Osteoblast (primary cell): ENCODE results near the gene RIPK1. TPM values are rescaled to one million over a fixed set of nuclear protein-coding genes. Genes with fewer than 3 reads are reported as not detected.

Experiments
- DNase-seq: peaks from one replicate; pipeline ENCODE4 v3.0.0; 2011; ENCODE audit warnings: low spot score, mixed read lengths; ENCODE audit not compliant: insufficient read length; ENCODE audit errors: missing footprints
- H2AFZ ChIP-seq: 2 replicates; pipeline ENCODE4 v1.6.0; 2011; ENCODE audit warnings: mild to moderate bottlenecking, low read length
- H3K27ac ChIP-seq: 2 replicates; pipeline ENCODE4 v1.5.1; 2011; ENCODE audit warnings: mild to moderate bottlenecking, low read depth, low read length, moderate library complexity
- H3K27me3 ChIP-seq: 2 replicates; pipeline ENCODE4 v1.6.0; 2012; ENCODE audit warnings: mild to moderate bottlenecking, control low read depth, inconsistent platforms, low read length, moderate library complexity; ENCODE audit not compliant: insufficient read depth
- H3K36me3 ChIP-seq: 2 replicates; pipeline ENCODE4 v1.5.1; 2011; ENCODE audit warnings: mild to moderate bottlenecking, low read length, control low read depth, moderate library complexity; ENCODE audit not compliant: insufficient read depth
- H3K4me1 ChIP-seq: 2 replicates; pipeline ENCODE4 v1.5.1; 2011; ENCODE audit warnings: mild to moderate bottlenecking, low read length, control low read depth, moderate library complexity; ENCODE audit not compliant: insufficient read depth
- H3K4me2 ChIP-seq: 2 replicates; pipeline ENCODE4 v1.6.0; 2011; ENCODE audit warnings: mild to moderate bottlenecking, low read length; ENCODE audit not compliant: insufficient read depth
- H3K4me3 ChIP-seq: fragments of 200-600 bp; sonication (generic); 3 replicates; pipeline ENCODE4 v1.5.1; 2012; ENCODE audit warnings: mild to moderate bottlenecking, low read length, inconsistent platforms; ENCODE audit not compliant: insufficient read depth
- H3K79me2 ChIP-seq: 2 replicates; pipeline ENCODE4 v1.6.0; 2012; ENCODE audit warnings: mild to moderate bottlenecking, low read length, control low read depth, inconsistent platforms; ENCODE audit not compliant: insufficient read depth
- H3K9me3 ChIP-seq: 2 replicates; pipeline ENCODE4 v1.5.1; 2011; ENCODE audit warnings: low read depth, low read length, control low read depth
- H4K20me1 ChIP-seq: 2 replicates; pipeline ENCODE4 v1.6.0; 2012; ENCODE audit warnings: mild to moderate bottlenecking, low read length, control low read depth; ENCODE audit not compliant: insufficient read depth
- CTCF ChIP-seq: IDR thresholded peaks from 2 replicates; pipeline ENCODE4 v1.5.1; 2011; ENCODE audit warnings: mild to moderate bottlenecking, low read depth, low read length, moderate library complexity; ENCODE audit errors: extremely low read depth
- total RNA-seq: library from RNA; depleted of rRNA; stranded (reverse); fragments of >200 nt; gene quantifications from 2 replicates; pipeline ENCODE4 v1.2.3, GENCODE V29; 2012

The RIPK1 gene
- total RNA-seq, 1 donor, result 29.3 TPM

GRCh38 chr6:3131695-3132094 lies 63.4 kb downstream of the RIPK1 start:
- H2AFZ ChIP-seq, result no peak overlapping the region
- no peaks in the 10 kb centered on the region for H3K79me2 ChIP-seq
- no peak overlapping the region for H3K4me3 ChIP-seq
- peaks cover 11% of the 10 kb centered on the region for H3K36me3 ChIP-seq
- no peaks in the 10 kb centered on the region for H4K20me1 ChIP-seq
- no peak overlapping the region for H3K4me2 ChIP-seq
- H3K27me3 ChIP-seq, result no peaks in the 10 kb centered on the region
- no peaks in the 10 kb centered on the region for H3K4me1 ChIP-seq
- no peak overlapping the region for H3K27ac ChIP-seq
- DNase-seq, result no peak
- H3K9me3 ChIP-seq, result no peaks in the 10 kb centered on the region
- no peak for TF ChIP-seq CTCF

GRCh38 chr6:3133515-3133914 lies 65.2 kb downstream of the RIPK1 start:
- Histone ChIP-seq H3K36me3 (peaks cover 13% of the 10 kb centered on the region), H2AFZ (no peak overlapping the region), H3K79me2 (no peaks in the 10 kb centered on the region), H3K4me1 (peaks cover 2% of the 10 kb centered on the region), H3K4me3 (no peak overlapping the region), H4K20me1 (no peaks in the 10 kb centered on the region), H3K4me2 (no peak overlapping the region), H3K9me3 (no peaks in the 10 kb centered on the region), H3K27ac (no peak overlapping the region), H3K27me3 (no peaks in the 10 kb centered on the region)
- no peak for DNase-seq
- no peak for TF ChIP-seq CTCF

GRCh38 chr6:3135668-3136291 lies 67.5 kb downstream of the RIPK1 start:
- TF ChIP-seq CTCF, result no peak
- Histone ChIP-seq H3K36me3 (peaks cover 12% of the 10 kb centered on the region), H3K9me3 (no peaks in the 10 kb centered on the region), H3K27me3 (no peaks in the 10 kb centered on the region), H3K4me1 (peaks cover 16% of the 10 kb centered on the region), H3K4me3 (no peak overlapping the region), H4K20me1 (no peaks in the 10 kb centered on the region), H2AFZ (no peak overlapping the region), H3K4me2 (no peak overlapping the region), H3K79me2 (no peaks in the 10 kb centered on the region), H3K27ac (no peak overlapping the region)
- no peak for DNase-seq

GRCh38 chr6:3136292-3137011 lies 68.2 kb downstream of the RIPK1 start:
- H3K27ac ChIP-seq, result no peak overlapping the region
- H3K9me3 ChIP-seq, result no peaks in the 10 kb centered on the region
- H4K20me1 ChIP-seq, result no peaks in the 10 kb centered on the region
- TF ChIP-seq CTCF, result no peak
- no peaks in the 10 kb centered on the region for H3K27me3 ChIP-seq
- H3K4me3 ChIP-seq, result no peak overlapping the region
- H3K36me3 ChIP-seq, result peaks cover 16% of the 10 kb centered on the region
- H3K79me2 ChIP-seq, result no peaks in the 10 kb centered on the region
- H2AFZ ChIP-seq, result no peak overlapping the region
- H3K4me2 ChIP-seq, result no peak overlapping the region
- DNase-seq, result no peak
- peaks cover 16% of the 10 kb centered on the region for H3K4me1 ChIP-seq
